ENCODE measurements around the gene CDC42.
A peak's percentile ranks its signal among the peaks of the same experiment; 100 is the strongest.

The CDC42 gene

GRCh38 chr1:22038036-22038435 lies 14.5 kb upstream of the CDC42 start:
- no peak for DNase-seq

- DNase-seq = peak; percentile 19 to 39
These were observed 12.8 kb upstream of the CDC42 start for GRCh38 chr1:22039594-22040285.

GRCh38 chr1:22040286-22040623 lies 12.3 kb upstream of the CDC42 start:
- no peak for DNase-seq

- DNase-seq = no peak
These were observed 11.0 kb upstream of the CDC42 start for GRCh38 chr1:22041505-22041904.

- DNase-seq = no peak
These were observed 9.2 kb upstream of the CDC42 start for GRCh38 chr1:22043198-22043769.

GRCh38 chr1:22044690-22045420 lies 7.7 kb upstream of the CDC42 start:
- no peak for DNase-seq

- no peak for DNase-seq
These were observed 6.8 kb upstream of the CDC42 start for GRCh38 chr1:22045604-22046228.

- no peak for DNase-seq
These were observed 3.9 kb upstream of the CDC42 start for GRCh38 chr1:22048351-22049192.

GRCh38 chr1:22050330-22050729 lies 2.2 kb upstream of the CDC42 start:
- DNase-seq = no peak

GRCh38 chr1:22051607-22052114 lies 848 bp upstream of the CDC42 start:
- DNase-seq = no peak

GRCh38 chr1:22053017-22053860 lies 730 bp downstream of the CDC42 start:
- DNase-seq = peak; percentile 20 to 36

- no peak for DNase-seq
These were observed 1.6 kb downstream of the CDC42 start for GRCh38 chr1:22053861-22054770.

GRCh38 chr1:22055463-22055862 lies 3.0 kb downstream of the CDC42 start:
- DNase-seq = no peak

GRCh38 chr1:22056043-22056442 lies 3.5 kb downstream of the CDC42 start:
- no peak for DNase-seq

- DNase-seq = no peak
These were observed 4.4 kb downstream of the CDC42 start for GRCh38 chr1:22056936-22057335.

- DNase-seq = no peak
These were observed 5.4 kb downstream of the CDC42 start for GRCh38 chr1:22057861-22058260.

GRCh38 chr1:22064751-22065402 lies 12.4 kb downstream of the CDC42 start:
- no peak for DNase-seq

GRCh38 chr1:22071511-22071910 lies 19.0 kb downstream of the CDC42 start:
- no peak for DNase-seq

GRCh38 chr1:22074803-22075202 lies 22.3 kb downstream of the CDC42 start:
- DNase-seq = no peak

- no peak for DNase-seq
These were observed 23.2 kb downstream of the CDC42 start for GRCh38 chr1:22075718-22076117.

Measured in SHP77 (cell line).